Activated CD8-positive, alpha-beta memory T cell treated with anti-CD3 and anti-CD28 coated beads, Interleukin-2, amount 50 U/mL, for 24 hours (primary cell): Measurements from ENCODE around the gene RASD2.

Experiments used
- DNase-seq: peaks from one replicate; pipeline ENCODE4 v3.0.0-alpha.2; 2020; ENCODE audit errors: extremely low read depth

Gene RASD2

GRCh38 chr22:35560366-35560765 is 19.7 kb downstream of the RASD2 start:
- DNase-seq: no peak

GRCh38 chr22:35560824-35561223 is 20.2 kb downstream of the RASD2 start:
- no peak for DNase-seq

GRCh38 chr22:35561796-35562526 is 21.3 kb downstream of the RASD2 start:
- DNase-seq: no peak

GRCh38 chr22:35563211-35563610 is 22.6 kb downstream of the RASD2 start:
- DNase-seq: no peak

- no peak for DNase-seq
Observed at GRCh38 chr22:35564975-35565867, 24.6 kb downstream of the RASD2 start.

GRCh38 chr22:35567351-35568141 is 26.9 kb downstream of the RASD2 start:
- DNase-seq: no peak

GRCh38 chr22:35568751-35569739 is 28.4 kb downstream of the RASD2 start:
- no peak for DNase-seq

- DNase-seq: no peak
Observed at GRCh38 chr22:35569916-35570315, 29.3 kb downstream of the RASD2 start.

- no peak for DNase-seq
Observed at GRCh38 chr22:35570686-35571194, 30.1 kb downstream of the RASD2 start.

- DNase-seq: no peak
Observed at GRCh38 chr22:35572556-35572955, 31.9 kb downstream of the RASD2 start.

GRCh38 chr22:35575116-35575748 is 34.6 kb downstream of the RASD2 start:
- no peak for DNase-seq

- no peak for DNase-seq
Observed at GRCh38 chr22:35576671-35577070, 36.0 kb downstream of the RASD2 start.

- DNase-seq: no peak
Observed at GRCh38 chr22:35577799-35578659, 37.4 kb downstream of the RASD2 start.

GRCh38 chr22:35578836-35579575 is 38.4 kb downstream of the RASD2 start:
- DNase-seq: no peak

- DNase-seq: no peak
Observed at GRCh38 chr22:35580351-35581022, 39.9 kb downstream of the RASD2 start.

GRCh38 chr22:35581023-35581413 is 40.4 kb downstream of the RASD2 start:
- no peak for DNase-seq

- no peak for DNase-seq
Observed at GRCh38 chr22:35582218-35582860, 41.7 kb downstream of the RASD2 start.
